Measurements from ENCODE around the gene CBFB.

CBFB gene

GRCh38 chr16:67052399-67052798, 23.4 kb downstream of the CBFB start:
- no peak for DNase-seq

- DNase-seq, result no peak
Observed at GRCh38 chr16:67053767-67054334, 24.9 kb downstream of the CBFB start.

- no peak for DNase-seq
Observed at GRCh38 chr16:67054901-67055300, 26.0 kb downstream of the CBFB start.

GRCh38 chr16:67055712-67056487, 27.0 kb downstream of the CBFB start:
- no peak for DNase-seq

- DNase-seq, result no peak
Observed at GRCh38 chr16:67063008-67063407, 34.1 kb downstream of the CBFB start.

DNA sequence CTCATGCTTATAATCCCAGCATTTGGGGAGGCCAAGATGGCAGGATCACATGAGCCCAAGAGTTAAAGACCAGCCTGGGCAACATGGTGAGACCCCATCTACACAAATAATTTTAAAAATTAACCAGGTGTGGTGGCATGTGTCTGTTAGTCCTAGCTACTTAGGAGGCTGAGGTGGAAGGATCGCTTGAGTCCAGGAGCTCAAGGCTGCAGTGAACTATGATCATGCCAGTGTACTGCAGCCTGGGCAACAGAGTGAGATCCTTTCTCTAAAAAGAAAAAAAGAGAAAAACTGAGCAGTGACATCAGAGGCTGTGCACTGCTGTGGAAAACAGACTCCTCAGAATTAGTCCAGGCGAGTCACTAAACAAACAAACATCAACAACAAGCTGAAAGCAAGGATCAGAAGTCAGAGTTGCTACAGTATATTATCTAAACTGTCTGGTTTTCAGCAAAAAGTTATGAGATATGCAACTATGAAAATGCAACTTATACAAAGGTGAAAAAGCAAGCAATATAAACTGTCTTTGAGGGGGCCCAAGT, 39.3 kb downstream of the CBFB start:
- DNase-seq, result no peak

GRCh38 chr16:67071476-67072048, 42.6 kb downstream of the CBFB start:
- DNase-seq, result no peak

DNA sequence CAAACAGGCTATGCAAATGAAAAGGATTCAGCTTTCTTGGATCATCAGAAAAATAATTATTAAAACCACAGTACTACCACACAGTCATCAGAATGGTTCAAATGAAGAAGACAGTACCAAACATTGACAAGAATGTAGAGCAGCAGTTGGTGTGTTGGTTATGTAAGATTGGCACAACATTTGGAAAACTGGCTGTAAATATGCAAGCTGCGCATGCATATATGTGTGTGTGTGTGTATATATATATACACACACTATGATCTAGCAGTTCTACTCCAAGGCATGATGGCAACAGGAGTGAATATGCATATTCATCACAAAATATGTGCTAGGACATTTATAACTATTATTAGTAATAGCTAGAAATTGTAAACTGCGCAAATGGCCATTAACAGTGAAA, 46.4 kb downstream of the CBFB start:
- DNase-seq, result no peak

DNA sequence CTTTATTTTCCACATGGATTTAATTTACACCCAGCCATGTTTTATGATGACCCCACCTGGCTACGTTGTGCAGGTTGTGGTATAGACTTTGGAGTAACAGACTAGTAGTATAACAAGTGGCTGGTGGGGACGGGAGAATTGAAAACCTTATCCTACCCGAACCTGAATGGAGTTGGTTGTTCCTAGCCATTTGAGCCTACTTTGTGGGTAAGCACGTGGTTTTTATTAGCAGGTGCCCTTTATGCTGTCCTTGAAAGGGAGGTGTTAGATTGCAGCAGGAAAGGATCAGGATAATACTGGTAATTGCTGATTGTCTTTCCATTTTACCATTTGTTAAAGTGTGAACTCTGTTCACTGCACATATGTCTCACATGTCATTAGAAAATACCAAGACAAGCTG, 48.9 kb downstream of the CBFB start:
- no peak for DNase-seq

- DNase-seq, result no peak
Observed at GRCh38 chr16:67082100-67082499, 53.2 kb downstream of the CBFB start.

DNA sequence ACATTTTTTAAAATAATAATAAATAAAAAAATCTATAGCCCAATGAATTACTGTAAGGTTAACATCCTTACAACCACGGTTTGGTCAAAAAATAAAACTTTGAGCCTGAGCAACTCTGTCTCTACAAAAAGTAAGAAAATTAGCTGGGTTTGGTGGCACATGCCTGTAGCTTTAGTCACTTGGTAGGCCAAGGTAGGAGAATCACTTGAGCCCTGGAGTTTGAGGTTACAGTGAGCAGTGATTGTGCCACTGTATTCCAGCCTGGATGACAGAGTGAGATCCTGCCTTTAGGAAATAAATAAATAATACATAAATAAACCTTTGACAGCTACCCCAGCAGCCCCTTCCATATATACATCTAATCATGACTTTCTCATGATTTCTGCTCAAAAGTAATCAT, 53.9 kb downstream of the CBFB start:
- DNase-seq, result no peak

- no peak for DNase-seq
Observed at GRCh38 chr16:67084345-67085028, 55.5 kb downstream of the CBFB start.

DNA sequence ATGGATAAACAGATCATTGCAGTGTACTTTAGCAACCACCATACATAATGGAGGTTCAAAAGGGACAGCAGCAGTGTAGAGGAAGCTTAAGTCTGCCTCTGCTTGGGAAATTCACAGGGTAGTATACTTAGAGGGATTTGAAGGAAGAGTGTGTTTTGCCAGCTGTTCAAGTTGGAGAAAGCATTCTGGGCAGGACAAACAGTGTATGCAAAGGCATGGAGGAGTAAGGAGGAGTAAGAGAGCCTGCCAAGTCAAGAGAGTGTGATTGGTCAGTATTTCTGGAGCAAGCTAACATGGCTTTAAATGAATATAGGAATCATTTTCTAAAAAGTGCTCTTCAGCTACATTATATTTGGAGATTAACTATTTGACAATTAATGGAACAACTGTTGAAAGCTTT, 57.9 kb downstream of the CBFB start:
- DNase-seq, result no peak

- DNase-seq, result no peak
Observed at GRCh38 chr16:67087291-67087690, 58.3 kb downstream of the CBFB start.

DNA sequence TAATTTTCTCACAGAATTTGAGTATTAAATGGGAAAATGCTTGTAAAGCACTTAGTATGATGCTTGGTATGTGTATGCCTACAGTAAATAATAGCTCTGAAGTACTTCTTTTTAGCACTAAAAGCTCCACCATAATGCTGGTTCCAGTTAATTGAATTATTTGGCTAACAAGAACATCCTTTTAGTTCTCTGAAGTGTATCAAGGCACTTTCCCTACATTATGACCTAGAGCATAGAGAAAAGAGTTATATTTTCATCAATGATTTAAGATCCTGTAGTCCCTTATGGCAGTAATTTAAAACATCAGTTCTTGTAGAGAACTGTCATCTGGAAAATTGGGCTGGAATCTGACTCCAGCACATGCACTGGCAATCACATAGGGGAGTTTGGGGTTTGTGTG, 58.9 kb downstream of the CBFB start:
- no peak for DNase-seq

GRCh38 chr16:67088551-67088950, 59.6 kb downstream of the CBFB start:
- no peak for DNase-seq

- DNase-seq, result no peak
Observed at GRCh38 chr16:67089101-67089500, 60.2 kb downstream of the CBFB start.

- DNase-seq, result no peak
Observed at GRCh38 chr16:67091906-67092566, 63.1 kb downstream of the CBFB start.

GRCh38 chr16:67093098-67093726, 64.3 kb downstream of the CBFB start:
- DNase-seq, result no peak

GRCh38 chr16:67098599-67098998, 69.7 kb downstream of the CBFB start:
- no peak for DNase-seq

DNA sequence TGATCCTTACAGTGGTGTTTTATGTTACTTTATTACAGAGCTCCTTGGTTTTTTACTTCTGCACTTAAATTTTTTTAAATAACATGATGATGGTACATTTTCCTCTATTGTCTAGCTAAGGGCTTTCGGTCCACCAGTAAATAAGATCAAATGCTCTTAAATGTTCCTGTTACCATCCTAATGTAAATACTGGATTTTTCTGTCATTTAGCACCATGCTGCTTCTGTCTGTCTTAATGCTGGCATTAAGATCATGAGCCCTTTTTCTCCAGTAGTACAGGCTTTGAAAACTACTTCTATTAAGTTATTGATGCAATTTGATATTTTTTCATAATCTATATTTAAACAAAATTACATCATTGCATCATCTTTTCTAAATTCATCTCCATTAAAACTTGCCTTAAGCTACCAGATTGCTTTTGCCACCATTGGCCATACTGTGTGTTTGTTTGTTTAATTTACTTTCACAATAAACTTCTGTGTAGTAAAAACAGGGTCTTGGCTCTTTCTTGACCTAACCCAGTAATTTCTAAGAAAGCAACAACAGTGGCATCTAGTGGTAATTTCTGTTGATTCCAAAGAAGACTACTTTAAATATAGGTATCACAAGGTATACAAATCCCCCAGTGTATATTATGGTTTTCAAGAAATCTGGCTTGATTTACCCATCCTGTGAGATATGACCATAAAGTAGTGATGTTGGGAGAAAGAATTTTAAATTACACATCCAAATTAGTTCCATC, 71.8 kb downstream of the CBFB start:
- no peak for DNase-seq

All from activated CD4-positive, alpha-beta T cell treated with anti-CD3 and anti-CD28 coated beads for 1 hour (primary cell).